HepG2 (cell line): ENCODE results near the gene TRPC1. TPM values are rescaled to one million over a fixed set of nuclear protein-coding genes. Genes with fewer than 3 reads are reported as not detected.

Experiments
- ATAC-seq: fragments of 200-7000 bp; cut with Tn5 transposase; 3 replicates; pipeline ENCODE4 v1.9.1; 2020; ENCODE audit warnings: mild to moderate bottlenecking, moderate library complexity
- BruUV-seq: library from RNA; stranded (reverse); fragments of 400-500 nt; replicated peaks from 2 replicates; lab custom pipeline; 2021; lab: Mats Ljungman, UMichigan
- CTCF ChIA-PET: fragments of 300-600 bp; formaldehyde crosslinking; extraction: SDS; loops from one replicate; lab custom pipeline; 2021; ENCODE audit warnings: low total read pairs, inconsistent platforms, low intra/inter-chr PET ratio; lab: Yijun Ruan, JAX
- POLR2A ChIA-PET: fragments of 350-600 bp; sonication (Branson Sonifier 250); formaldehyde crosslinking; loops from one replicate; lab custom pipeline; 2020; ENCODE audit warnings: antibody characterized with exemption, inconsistent platforms; lab: Yijun Ruan, JAX
- DNase-seq: peaks from one replicate; pipeline ENCODE4 v3.0.0-alpha.2; 2015; ENCODE audit warnings: low spot score
- FAIRE-seq: peaks from 3 replicates; lab custom pipeline; 2011; peaks lifted over from hg19 to GRCh38; lab: Jason Lieb, UNC
- H2AFZ ChIP-seq: one replicate; pipeline ENCODE4 v1.6.1; 2011; ENCODE audit warnings: low read length, inconsistent platforms
- H3K27ac ChIP-seq: fragments of 300-600 bp; 3 replicates; pipeline ENCODE4 v1.8.0; 2011; ENCODE audit warnings: mixed run types, mild to moderate bottlenecking, mixed read lengths, low read length, inconsistent platforms; ENCODE audit not compliant: insufficient read depth; ENCODE audit errors: extremely low read length
- H3K27me3 ChIP-seq, 2 experiments: fragments of 200-600 bp in 1 of 2; 2 replicates in 1 of 2; 3 replicates in 1 of 2; pipeline versions ENCODE4 v1.6.0 to v1.8.0; 2011; ENCODE audit warnings: low read length in 2 of 2, mild to moderate bottlenecking in 2 of 2, moderate library complexity in 2 of 2, inconsistent platforms in 1 of 2; ENCODE audit not compliant: insufficient read depth in 2 of 2, control insufficient read depth in 1 of 2
- H3K36me3 ChIP-seq, 2 experiments: fragments of 200-600 bp in 1 of 2; replicated peaks in 1 of 2; 2 replicates in 1 of 2; 3 replicates in 1 of 2; pipeline versions ENCODE4 v1.5.1 to v1.8.0; 2011; ENCODE audit warnings: low read length in 2 of 2, inconsistent platforms in 1 of 2; ENCODE audit not compliant: insufficient read depth in 2 of 2, control insufficient read depth in 1 of 2
- H3K4me1 ChIP-seq: 2 replicates; pipeline ENCODE4 v1.5.1; 2012; ENCODE audit warnings: low read length, inconsistent platforms; ENCODE audit not compliant: insufficient read depth
- H3K4me2 ChIP-seq: 2 replicates; pipeline ENCODE4 v1.6.0; 2011; ENCODE audit warnings: low read depth, low read length, inconsistent platforms
- H3K4me3 ChIP-seq, 3 experiments: fragments of 200-600 bp in 1 of 3; sonication (generic), shearing (Covaris generic) in 1 of 3; replicated peaks in 1 of 3; 2 replicates each; pipeline ENCODE4 v1.5.1; 2011 to 2016; ENCODE audit warnings: low read length in 3 of 3, inconsistent platforms in 2 of 3, low read depth in 2 of 3, mild to moderate bottlenecking in 2 of 3, control low read depth in 1 of 3, mixed read lengths in 1 of 3; ENCODE audit not compliant: insufficient read depth in 1 of 3
- H3K79me2 ChIP-seq: one replicate; pipeline ENCODE4 v1.6.1; 2011; ENCODE audit warnings: low read length, inconsistent platforms; ENCODE audit not compliant: insufficient read depth
- H3K9ac ChIP-seq: 2 replicates; pipeline ENCODE4 v1.6.0; 2011; ENCODE audit warnings: mild to moderate bottlenecking, low read depth, low read length, inconsistent platforms; ENCODE audit not compliant: insufficient read depth
- H3K9me3 ChIP-seq: 2 replicates; pipeline ENCODE4 v1.5.1; 2012; ENCODE audit warnings: mild to moderate bottlenecking, low read length
- H4K20me1 ChIP-seq: 2 replicates; pipeline ENCODE4 v1.6.0; 2011; ENCODE audit warnings: inconsistent platforms, mild to moderate bottlenecking, low read length, moderate library complexity; ENCODE audit not compliant: insufficient read depth
- ATM ChIP-seq: fragments of 450-650 bp; IDR thresholded peaks from 2 replicates; pipeline ENCODE4 v1.7.1; 2017; ENCODE audit warnings: mild to moderate bottlenecking, borderline replicate concordance
- CBX5 ChIP-seq: sonication (generic); formaldehyde crosslinking; IDR thresholded peaks from 2 replicates; pipeline ENCODE4 v1.4.0; 2020; ENCODE audit warnings: missing genetic modification reagents, borderline replicate concordance
- FOXK1 ChIP-seq: sonication (generic); formaldehyde crosslinking; IDR thresholded peaks from 2 replicates; pipeline ENCODE4 v1.4.0; 2020; ENCODE audit warnings: low read depth, missing genetic modification reagents, borderline replicate concordance
- HCFC1 ChIP-seq: fragments of 150-350 bp; IDR thresholded peaks from 2 replicates; pipeline ENCODE4 v1.6.1; 2014; ENCODE audit warnings: low read depth, low read length
- MTF2 ChIP-seq: sonication (generic); formaldehyde crosslinking; IDR thresholded peaks from 2 replicates; pipeline ENCODE4 v1.5.0; 2020; ENCODE audit warnings: missing genetic modification reagents, borderline replicate concordance
- RBM39 ChIP-seq: fragments of 200-400 bp; formaldehyde crosslinking; IDR thresholded peaks from one replicate; pipeline ENCODE4 v1.6.1; 2018; ENCODE audit warnings: antibody characterized with exemption, mild to moderate bottlenecking, low read depth, low read length; ENCODE audit not compliant: poor library complexity, severe bottlenecking
- TCF12 ChIP-seq, 2 experiments: fragments of 450-650 bp in 1 of 2; sonication (generic) in 1 of 2; formaldehyde crosslinking in 1 of 2; IDR thresholded peaks; 2 replicates each; pipeline versions ENCODE4 v1.6.1 to v1.8.0; 2017 to 2022; ENCODE audit warnings: antibody characterized with exemption in 1 of 2, mild to moderate bottlenecking in 1 of 2, missing genetic modification reagents in 1 of 2, moderate library complexity in 1 of 2
- ZNF574 ChIP-seq: sonication (generic); formaldehyde crosslinking; IDR thresholded peaks from 2 replicates; pipeline ENCODE4 v1.4.0; 2020; ENCODE audit warnings: missing genetic modification reagents
- ZNF674 ChIP-seq: sonication (generic); formaldehyde crosslinking; IDR thresholded peaks from 2 replicates; pipeline ENCODE4 v1.5.0; 2020; ENCODE audit warnings: low read depth, mild to moderate bottlenecking, missing genetic modification reagents
- ZNF784 ChIP-seq: sonication (generic); formaldehyde crosslinking; IDR thresholded peaks from 2 replicates; pipeline ENCODE4 v1.5.1; 2020; ENCODE audit warnings: missing genetic modification reagents, mild to moderate bottlenecking, borderline replicate concordance
- ZNF790 ChIP-seq: sonication (generic); formaldehyde crosslinking; IDR thresholded peaks from 2 replicates; pipeline ENCODE4 v1.8.0; 2022; ENCODE audit warnings: missing genetic modification reagents, mild to moderate bottlenecking, borderline replicate concordance
- WGBS: methylation state at CpG from one replicate; pipeline ENCODE4 v1.1.6; 2017; ENCODE audit warnings: low lambda C conversion rate; 5-methylcytosine and 5-hydroxymethylcytosine counted together
- in situ Hi-C: cut with HindIII; loops from 2 replicates; pipeline ENCODE4 v1.10.0; 2017; ENCODE audit warnings: low pct_unique_long_range_greater_than_20kb; ENCODE audit not compliant: extremely low pct_ligation_motif_present
- intact Hi-C: fragments of 100-400 bp; cut with micrococcal nuclease; formaldehyde crosslinking; loops from one replicate; pipeline ENCODE4 v1.10.0; 2022; ENCODE audit not compliant: unreplicated experiment
- polyA plus RNA-seq, 8 experiments: library from polyadenylated mRNA; depleted of rRNA in 3 of 8; stranded (reverse) in 7 of 8; unstranded in 1 of 8; fragments of >200 nt; fragmentation: Illumina TruSeq in 4 of 8; extraction: Trizol in 4 of 8; gene quantifications; 2 replicates each; pipeline versions ENCODE4 v1.2.1 to v1.2.3, GENCODE V29; 2011 to 2016; ENCODE audit warnings: low read depth in 4 of 8, missing spikeins in 1 of 8, mixed read lengths in 1 of 8; ENCODE audit not compliant: insufficient read depth in 1 of 8
- total RNA-seq, 5 experiments: library from RNA; depleted of rRNA; stranded (reverse); fragments of >200 nt; fragmentation: Illumina TruSeq; extraction: Trizol; gene quantifications; 2 replicates each; pipeline ENCODE4 v1.2.3, GENCODE V29; 2016; ENCODE audit warnings: low read depth in 1 of 5

The TRPC1 gene
- total and polyA plus RNA-seq, 2 of the 13 experiments (the other 11 are each of a cell fraction or from before 2014, with no cell fraction given), result 10.8 to 13.1 TPM

- Histone ChIP-seq H2AFZ (no peak overlapping the region), H3K9me3 (no peaks in the 10 kb centered on the region), H4K20me1 (no peaks in the 10 kb centered on the region), H3K27me3 (no peaks in the 10 kb centered on the region), H3K4me1 (no peaks in the 10 kb centered on the region), H3K36me3 (peaks cover 0 to 5% of the 10 kb centered on the region in 2 experiments; a peak in 1 of 5 replicates), H3K4me3 (no peak overlapping the region), H3K9ac (no peak overlapping the region), H3K79me2 (no peaks in the 10 kb centered on the region), H3K27ac (no peak overlapping the region), H3K4me2 (no peak overlapping the region)
- WGBS, result 93% methylated on average over 2 of the region's 2 CpGs
- ATAC-seq, result no peak
- intact Hi-C loops (no loop called here), in situ Hi-C loops (no loop called here)
- FAIRE-seq, result no peak
- ChIA-PET CTCF (no interaction called here), POLR2A (no interaction called here)
- no TSS peak for BruUV-seq
- DNase-seq, result no peak
- TF ChIP-seq ATM, result no peak
- TF ChIP-seq ZNF574 (CRISPR knock-in tag), result no peak
- TF ChIP-seq RBM39, result no peak
- no peak for TF ChIP-seq FOXK1 (CRISPR knock-in tag)
- no peak for TF ChIP-seq TCF12 (IDR thresholded peaks at IDR 0.05)
- TF ChIP-seq TCF12 (CRISPR knock-in tag; IDR thresholded peaks at IDR 0.05), result no peak
- TF ChIP-seq HCFC1, result no peak
- no peak for TF ChIP-seq ZNF784 (CRISPR knock-in tag)
- no peak for TF ChIP-seq CBX5 (CRISPR knock-in tag)
- no peak for TF ChIP-seq MTF2 (CRISPR knock-in tag)
- TF ChIP-seq ZNF790 (CRISPR knock-in tag), result no peak
- TF ChIP-seq ZNF674 (CRISPR knock-in tag), result no peak
Observed at GRCh38 chr3:142801746-142802145, 77.9 kb downstream of the TRPC1 start.
